CD4-positive, alpha-beta T cell treated with Interleukin-10 for 1 hour (primary cell): Measurements from ENCODE around the gene GRM6.

Experiments
- DNase-seq: peaks from one replicate; pipeline ENCODE4 v3.0.0-alpha.2; 2020

GRM6 gene

GRCh38 chr5:178994580-178995340 is at the start of gene GRM6:
GRM6 (minus strand) TSS chr5:178995320; CDS start chr5:178994944, 376 bp downstream.
- DNase-seq: no peak

GRCh38 chr5:179044765-179045164 is 49.6 kb upstream of the GRM6 start:
- no peak for DNase-seq

DNA sequence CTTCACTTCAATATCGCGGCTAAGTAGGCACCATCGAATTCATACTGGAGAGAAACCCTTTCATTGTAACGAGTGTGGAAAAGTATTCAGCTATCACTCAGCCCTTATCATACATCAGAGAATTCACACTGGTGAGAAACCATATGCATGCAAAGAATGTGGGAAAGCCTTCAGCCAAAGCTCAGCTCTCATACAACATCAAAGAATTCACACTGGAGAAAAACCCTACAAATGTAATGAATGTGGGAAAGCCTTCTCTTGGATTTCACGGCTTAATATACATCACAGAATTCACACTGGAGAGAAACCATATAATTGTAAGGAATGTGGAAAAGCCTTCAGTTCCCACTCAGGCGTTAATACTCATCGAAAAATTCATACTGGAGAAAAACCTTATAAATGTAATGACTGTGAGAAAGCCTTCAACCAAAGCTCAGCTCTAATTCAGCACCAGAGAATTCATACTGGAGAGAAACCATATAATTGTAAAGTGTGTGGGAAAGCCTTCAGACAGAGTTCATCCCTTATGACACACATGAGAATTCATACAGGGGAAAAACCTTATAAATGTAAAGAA is 38.0 kb upstream of the GRM6 start:
- DNase-seq: no peak

DNA sequence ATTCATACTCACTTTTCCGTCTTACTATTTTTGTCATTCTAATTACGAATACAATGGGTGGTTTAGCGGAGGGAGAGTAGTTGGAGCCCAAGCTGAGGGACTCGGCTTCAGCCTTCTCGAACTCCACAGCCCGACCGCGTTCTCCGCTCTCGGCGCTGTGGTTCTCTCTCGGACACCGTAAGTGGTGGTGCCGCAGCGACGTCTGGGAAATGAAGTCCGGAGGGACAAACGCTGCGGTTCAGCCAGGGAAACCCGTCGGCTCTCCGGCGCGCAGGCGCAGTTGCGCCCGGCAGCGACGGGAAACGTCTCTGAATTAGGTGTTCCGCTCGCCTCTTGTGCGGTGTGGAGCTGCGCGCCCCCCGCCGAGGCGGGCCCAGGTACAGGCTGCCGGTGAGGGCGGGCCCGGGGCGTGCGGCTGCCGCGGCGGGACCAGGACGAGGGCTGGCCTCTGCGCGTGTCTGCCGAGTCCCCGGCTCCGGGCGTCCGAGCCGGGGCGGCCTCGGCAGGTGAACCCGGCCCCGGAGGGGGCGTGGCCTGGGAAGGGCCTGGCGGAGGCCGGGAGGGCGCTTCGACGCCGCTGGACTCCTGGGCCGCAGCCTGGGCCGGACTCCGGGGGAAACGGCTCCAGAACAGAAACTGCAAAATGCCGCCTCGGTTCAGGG is 28.5 kb upstream of the GRM6 start, which contains the start of gene ZNF879:
TSS of gene ZNF879 (plus strand) at position 277 of the 662 bp plus-strand sequence. CDS start 1,201 bp downstream, outside the sequence.
- peak; percentile 96 for DNase-seq

GRCh38 chr5:179008667-179009066 is 13.5 kb upstream of the GRM6 start:
- no peak for DNase-seq

DNA sequence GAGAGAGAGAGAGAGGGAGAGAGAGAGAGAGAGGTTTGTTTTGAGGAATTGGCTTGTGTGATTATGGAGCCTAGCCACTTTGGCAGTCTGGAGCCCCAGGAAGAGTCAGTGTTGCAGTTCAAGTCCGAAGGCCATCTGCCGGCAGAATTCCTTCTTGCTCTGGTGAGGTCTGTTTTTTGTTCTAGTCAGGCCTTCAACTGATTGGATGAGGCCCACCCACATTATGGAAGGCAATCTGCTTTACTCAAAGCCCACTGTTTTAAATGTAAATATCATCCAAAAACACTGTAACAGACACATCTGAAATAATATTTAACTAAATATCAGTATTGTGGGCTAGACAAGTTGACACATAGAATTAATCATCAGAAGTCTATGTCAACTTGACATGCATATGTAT is 11.4 kb upstream of the GRM6 start:
- no peak for DNase-seq

DNA sequence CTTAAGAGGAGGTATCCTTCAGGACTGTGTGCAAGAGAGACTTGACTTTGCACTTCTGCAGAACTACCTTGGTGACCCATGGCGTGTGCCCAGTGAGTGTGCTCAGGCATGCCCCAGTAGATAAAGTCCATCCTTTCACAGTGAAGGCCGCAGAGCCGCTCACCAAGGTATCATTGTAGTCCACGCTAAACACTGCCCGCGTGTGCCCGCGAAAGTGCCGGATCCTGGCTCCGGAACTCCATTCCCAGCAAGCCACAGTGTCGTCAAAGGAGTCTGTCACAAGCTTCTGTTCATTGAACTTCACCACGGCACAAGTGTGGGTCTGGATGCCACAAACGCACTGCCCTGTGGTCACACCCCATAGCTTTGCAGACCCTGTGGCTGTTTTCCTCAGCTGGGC is 3.3 kb upstream of the GRM6 start:
- no peak for DNase-seq

- no peak for DNase-seq
Observed at GRCh38 chr5:178997191-178997590, 2.1 kb upstream of the GRM6 start.

GRCh38 chr5:178996156-178996555 is 1.0 kb upstream of the GRM6 start:
- no peak for DNase-seq

GRCh38 chr5:178995341-178995690 is 196 bp upstream of the GRM6 start:
- DNase-seq: no peak

DNA sequence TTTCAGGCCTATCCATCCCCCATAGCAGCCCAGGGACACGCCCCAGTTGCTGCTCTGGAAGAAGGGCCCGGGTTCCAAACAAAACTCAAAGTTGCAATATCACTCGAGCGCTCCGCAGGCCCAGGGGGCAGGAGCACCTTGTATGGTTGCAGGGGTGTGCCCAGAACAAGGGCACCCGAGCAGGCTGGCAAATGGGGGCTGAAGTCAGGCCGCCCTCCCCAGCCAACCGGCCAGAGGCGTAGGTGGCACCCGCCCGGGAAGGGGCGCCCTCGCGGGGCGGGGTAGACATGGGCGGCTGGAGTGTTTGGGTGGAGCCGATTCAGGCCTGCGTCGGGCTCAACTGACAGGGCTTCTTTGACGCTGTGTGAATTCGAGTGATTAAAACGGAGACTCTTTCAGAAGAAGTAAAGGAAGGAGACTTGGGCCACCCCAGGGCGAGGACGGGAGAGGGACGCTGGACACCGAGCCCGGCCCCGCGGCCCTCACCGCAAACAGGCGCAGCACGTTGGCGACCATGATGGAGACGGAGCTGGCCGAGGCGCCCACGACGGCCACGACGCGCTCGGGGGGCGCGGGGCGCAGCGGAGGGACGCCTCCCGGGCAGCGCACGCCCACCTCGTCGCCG is 1.1 kb downstream of the GRM6 start:
- no peak for DNase-seq

- DNase-seq: no peak
Observed at GRCh38 chr5:178993236-178993765, 1.8 kb downstream of the GRM6 start.

DNA sequence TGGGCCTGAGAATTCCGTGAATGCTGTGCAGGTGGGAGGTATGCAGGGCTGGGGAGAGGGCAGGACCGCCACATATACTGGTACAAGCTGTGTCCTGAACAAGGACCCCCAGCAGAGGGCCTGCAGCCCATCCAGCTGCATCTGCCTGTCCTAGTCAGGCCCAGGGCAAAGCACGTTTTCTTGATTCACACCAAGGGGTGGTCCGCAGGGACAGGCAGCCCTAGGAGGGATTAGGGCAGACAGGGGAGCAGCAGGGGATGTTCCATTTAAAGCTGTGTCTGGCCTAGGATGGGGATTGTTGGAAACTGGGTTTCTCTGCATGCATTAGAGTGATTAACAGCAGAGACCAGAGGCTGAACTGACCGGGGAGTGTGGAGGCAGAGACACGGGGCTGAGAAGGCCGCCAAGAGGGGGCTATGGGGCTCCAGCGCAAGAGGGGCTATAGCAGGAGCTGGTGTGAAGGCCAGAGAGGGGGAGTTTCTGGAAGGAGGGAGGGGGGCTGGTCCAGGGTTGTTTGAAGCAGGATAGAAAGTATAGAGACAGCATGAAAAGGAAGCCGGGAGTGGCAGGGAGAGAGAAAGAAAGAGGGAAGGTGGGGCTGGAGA is 2.7 kb downstream of the GRM6 start:
- DNase-seq: no peak

DNA sequence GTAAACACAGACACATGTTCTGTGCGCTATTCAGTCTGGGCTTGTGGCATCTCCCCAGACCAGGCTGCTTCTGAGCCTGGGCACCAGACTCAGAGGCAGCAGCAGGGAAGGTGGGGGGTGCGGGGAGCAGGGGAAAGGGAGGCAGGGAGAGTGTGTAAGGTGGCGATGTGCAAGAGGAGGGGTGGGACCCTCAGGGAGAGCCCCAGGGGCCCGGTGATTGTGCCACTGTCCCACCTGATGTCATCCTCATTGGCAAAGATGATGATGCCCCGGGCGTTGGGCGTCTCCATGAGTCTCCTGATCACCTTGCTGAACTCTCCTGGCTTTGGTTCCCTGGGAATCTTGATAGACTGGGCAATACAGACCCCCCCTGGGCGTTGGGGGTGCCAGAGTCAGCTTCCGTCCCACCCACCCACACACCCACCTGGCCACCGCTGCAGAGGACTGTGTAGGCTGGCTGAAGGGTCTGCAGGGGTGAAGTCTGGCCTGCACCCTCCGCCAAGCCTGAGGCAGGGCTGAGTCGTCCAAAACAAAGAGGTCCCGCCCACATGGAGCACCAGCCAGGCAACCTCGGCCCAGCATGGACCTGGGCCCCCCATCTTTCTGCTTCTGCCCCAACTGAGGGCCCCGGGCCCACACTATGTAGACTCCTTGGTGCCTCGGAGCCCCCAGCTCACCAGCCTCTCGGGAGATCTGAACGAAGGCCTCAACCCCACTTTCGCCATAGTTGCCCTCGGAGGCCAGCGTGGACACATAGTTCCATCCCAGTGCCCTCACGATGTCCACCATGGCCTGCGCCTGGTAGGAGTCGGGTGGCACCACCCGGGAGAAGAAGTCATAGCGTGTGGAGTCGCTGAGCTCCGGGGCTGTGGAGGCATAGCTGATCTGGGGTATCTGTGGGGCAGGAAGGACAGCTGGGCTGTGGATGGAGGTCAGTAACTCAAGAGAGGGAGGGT is 3.7 kb downstream of the GRM6 start:
- no peak for DNase-seq

- DNase-seq: no peak
Observed at GRCh38 chr5:178990491-178990890, 4.6 kb downstream of the GRM6 start.

GRCh38 chr5:178989311-178989710 is 5.8 kb downstream of the GRM6 start:
- no peak for DNase-seq

- DNase-seq: no peak
Observed at GRCh38 chr5:178988436-178989220, 6.5 kb downstream of the GRM6 start.

DNA sequence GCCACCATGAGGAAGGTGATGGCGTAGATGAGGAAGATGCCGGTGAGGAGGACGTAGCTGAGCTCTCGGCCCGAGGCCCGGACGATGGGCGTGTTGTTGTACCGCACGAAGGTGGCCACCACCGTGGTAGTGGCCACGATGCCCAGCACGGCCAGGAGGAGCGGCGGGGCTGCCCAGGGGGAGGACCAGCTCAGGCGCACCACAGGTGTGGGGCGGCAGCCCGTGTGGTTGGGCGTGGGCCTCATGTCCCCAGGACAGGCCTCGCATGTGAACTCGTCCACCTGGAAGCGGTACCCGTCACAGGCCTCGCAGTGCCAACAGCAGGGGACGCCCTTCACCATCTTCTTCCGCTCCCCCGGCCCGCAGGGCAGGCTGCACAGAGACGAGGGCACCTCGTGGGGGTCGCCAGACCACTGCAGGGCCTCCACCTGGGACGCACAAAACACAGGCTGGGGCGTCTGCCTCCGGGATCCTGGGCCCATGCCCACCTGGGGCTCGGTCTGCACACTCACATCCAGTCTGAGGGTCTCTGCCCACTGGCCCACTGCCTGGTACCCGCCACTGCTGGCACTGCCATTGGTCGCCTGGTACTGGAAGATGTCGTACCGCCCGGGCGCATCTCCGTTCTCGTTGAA is 8.7 kb downstream of the GRM6 start:
- no peak for DNase-seq

DNA sequence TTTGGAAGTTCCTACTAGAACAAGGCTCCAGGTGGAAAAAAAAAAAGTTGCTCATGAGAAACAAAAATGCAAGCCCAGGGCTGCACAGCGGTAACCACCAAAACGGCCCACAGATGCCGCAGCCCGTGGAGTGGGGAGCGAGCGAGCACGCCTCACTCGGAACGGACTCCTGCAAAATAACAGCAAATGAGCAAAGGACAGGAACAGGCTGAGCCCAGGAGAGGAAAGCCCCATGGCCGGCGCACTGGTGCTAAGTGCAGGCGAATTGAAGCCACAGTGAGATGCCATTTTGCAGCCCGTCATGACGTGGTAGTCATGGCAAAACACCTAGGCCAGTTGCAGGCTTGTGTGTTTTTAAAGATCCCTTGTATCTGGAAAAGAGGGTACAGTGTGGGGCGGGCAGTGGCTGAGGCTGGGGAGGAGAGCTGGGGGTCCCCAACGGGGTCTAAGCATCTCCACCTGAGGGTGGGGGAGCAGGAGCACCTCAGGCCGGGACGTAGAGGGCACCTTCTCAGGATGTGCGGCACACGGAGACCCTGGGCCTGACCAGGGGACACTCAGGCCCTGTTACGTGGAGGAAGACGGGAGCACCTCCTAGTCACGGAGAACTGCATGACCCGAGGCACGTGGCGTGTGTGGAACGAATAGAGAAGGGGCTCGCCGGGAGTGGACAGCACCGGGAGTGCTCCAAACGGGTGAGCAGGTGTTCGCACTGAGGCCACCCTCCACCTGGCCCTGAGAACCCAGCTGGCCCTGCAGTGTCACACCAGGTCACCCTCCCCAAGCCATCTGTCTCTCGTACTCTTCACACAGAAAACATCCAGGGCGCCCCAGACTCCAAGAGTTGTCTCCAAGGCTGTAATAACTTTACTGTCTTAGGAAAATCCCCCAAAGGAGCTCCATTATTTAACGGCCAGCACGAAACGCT is 10.7 kb downstream of the GRM6 start:
- no peak for DNase-seq
